ENCODE results near the gene COL6A3.

COL6A3 gene

GRCh38 chr2:237276716-237277490, 137.1 kb downstream of the COL6A3 start:
- H3K36me3 ChIP-seq (ENCODE audit: control insufficient read depth in 4 of 4, insufficient read depth in 4 of 4, low read length in 3 of 4), result no peaks in the 10 kb centered on the region
- no peak for DNase-seq
- WGBS (ENCODE audit: insufficient coverage), result 94% methylated on average over 3 of the region's 8 CpGs
- ChIA-PET CTCF (no interaction called here), POLR2A (no interaction called here)
- H3K27ac ChIP-seq (ENCODE audit: insufficient read depth in 1 of 2, low read depth in 1 of 2, low read length in 2 of 2, poor library complexity in 1 of 2, severe bottlenecking in 2 of 2), result no peak overlapping the region
- H3K27me3 ChIP-seq (replicated peaks in 2 of 5; ENCODE audit: control insufficient read depth in 4 of 5, insufficient read depth in 5 of 5, low read length in 4 of 5), result peaks cover 0 to 2% (median 0%) of the 10 kb centered on the region in 5 experiments
- H3K4me3 ChIP-seq (ENCODE audit: control insufficient read depth in 1 of 7, extremely low read depth in 1 of 7, insufficient read depth in 4 of 7, low read depth in 2 of 7, low read length in 6 of 7), result no peak overlapping the region
- H3K9me3 ChIP-seq (ENCODE audit: control extremely low read depth in 1 of 5, control insufficient read depth in 4 of 5, insufficient read depth in 2 of 5, low read depth in 1 of 5, low read length in 4 of 5), result no peaks in the 10 kb centered on the region
- no peaks in the 10 kb centered on the region for H3K4me1 ChIP-seq (ENCODE audit: control extremely low read depth in 1 of 4, control insufficient read depth in 4 of 4, insufficient read depth in 4 of 4, low read length in 3 of 4)
